Measurements from ENCODE around the gene P2RX4. TPM values are rescaled to one million over a fixed set of nuclear protein-coding genes. Genes with fewer than 3 reads are reported as not detected.
"Not testable (repeated sequence)": the region's sequence is repeated elsewhere in the genome, so short reads cannot be mapped to it uniquely, and the experiment has no call there.

P2RX4 gene
- 10 to 100 TPM; 18.1 to 21.9 (median 21.6) TPM for total RNA-seq

GRCh38 chr12:121209624-121210572 lies at the start of gene P2RX4:
TSS of gene P2RX4 (plus strand) at chr12:121210129. CDS start at chr12:121210165, 36 bp downstream.
- peak; percentile 77 to 78 for ATAC-seq
- H3K27me3 Mint-ChIP-seq (ENCODE audit: low read depth), result no peaks in the 10 kb centered on the region
- DNase-seq, result peak; percentile 80
- H3K36me3 Mint-ChIP-seq (ENCODE audit: insufficient read depth), result peaks cover 3% of the 10 kb centered on the region
- peak within 1 kb of the TSS; percentile 83 for H3K4me3 Mint-ChIP-seq
- H3K9me3 Mint-ChIP-seq, result no peaks in the 10 kb centered on the region
- peaks cover 24% of the 10 kb centered on the region for H3K4me1 Mint-ChIP-seq (ENCODE audit: low read depth)

- Mint-ChIP-seq H3K9me3 (peaks cover 5% of the 10 kb centered on the region), H3K36me3 (ENCODE audit: insufficient read depth) (peaks cover 18% of the 10 kb centered on the region), H3K27me3 (ENCODE audit: low read depth) (no peaks in the 10 kb centered on the region)
Observed at GRCh38 chr12:121162384-121162783, 47.5 kb upstream of the P2RX4 start.

GRCh38 chr12:121162985-121163384 lies 46.9 kb upstream of the P2RX4 start:
- peaks cover 14% of the 10 kb centered on the region for H3K36me3 Mint-ChIP-seq (ENCODE audit: insufficient read depth)
- H3K4me3 Mint-ChIP-seq, result no peak overlapping the region
- no peak for DNase-seq
- no peaks in the 10 kb centered on the region for H3K4me1 Mint-ChIP-seq (ENCODE audit: low read depth)
- H3K27me3 Mint-ChIP-seq (ENCODE audit: low read depth), result no peaks in the 10 kb centered on the region
- ATAC-seq, result no peak
- peaks cover 4% of the 10 kb centered on the region for H3K9me3 Mint-ChIP-seq

More at GRCh38 chr12:121162384-121162783, 47.5 kb upstream of the P2RX4 start:
- DNase-seq, result no peak
- Mint-ChIP-seq H3K4me3 (no peak overlapping the region), H3K4me1 (ENCODE audit: low read depth) (no peaks in the 10 kb centered on the region)
- no peak for ATAC-seq

GRCh38 chr12:121164839-121165238 lies 45.1 kb upstream of the P2RX4 start:
- H3K4me1 Mint-ChIP-seq (ENCODE audit: low read depth); H3K27me3 Mint-ChIP-seq (ENCODE audit: low read depth); ATAC-seq; H3K36me3 Mint-ChIP-seq (ENCODE audit: insufficient read depth); H3K9me3 Mint-ChIP-seq; H3K4me3 Mint-ChIP-seq; DNase-seq: not testable (repeated sequence)

- Mint-ChIP-seq H3K4me1 (ENCODE audit: low read depth) (no peaks in the 10 kb centered on the region), H3K9me3 (no peaks in the 10 kb centered on the region), H3K27me3 (ENCODE audit: low read depth) (no peaks in the 10 kb centered on the region), H3K4me3 (no peak overlapping the region), H3K36me3 (ENCODE audit: insufficient read depth) (peaks cover 10% of the 10 kb centered on the region)
- ATAC-seq (no peak), DNase-seq (no peak)
Observed at GRCh38 chr12:121165316-121165715, 44.6 kb upstream of the P2RX4 start.

GRCh38 chr12:121166356-121166755 lies 43.6 kb upstream of the P2RX4 start:
- no peaks in the 10 kb centered on the region for H3K9me3 Mint-ChIP-seq
- DNase-seq (no peak), ATAC-seq (no peak)
- H3K4me1 Mint-ChIP-seq (ENCODE audit: low read depth), result no peaks in the 10 kb centered on the region
- H3K4me3 Mint-ChIP-seq, result no peak overlapping the region
- peaks cover 13% of the 10 kb centered on the region for H3K36me3 Mint-ChIP-seq (ENCODE audit: insufficient read depth)
- H3K27me3 Mint-ChIP-seq (ENCODE audit: low read depth), result no peaks in the 10 kb centered on the region

- H3K9me3 Mint-ChIP-seq, result no peaks in the 10 kb centered on the region
- no peaks in the 10 kb centered on the region for H3K27me3 Mint-ChIP-seq (ENCODE audit: low read depth)
- H3K4me3 Mint-ChIP-seq, result no peak overlapping the region
- H3K36me3 Mint-ChIP-seq (ENCODE audit: insufficient read depth), result peaks cover 13% of the 10 kb centered on the region
- ATAC-seq, result no peak
- no peaks in the 10 kb centered on the region for H3K4me1 Mint-ChIP-seq (ENCODE audit: low read depth)
- no peak for DNase-seq
Observed at GRCh38 chr12:121167232-121167820, 42.6 kb upstream of the P2RX4 start.

- H3K27me3 Mint-ChIP-seq (ENCODE audit: low read depth), result no peaks in the 10 kb centered on the region
- H3K4me3 Mint-ChIP-seq, result no peak overlapping the region
- no peaks in the 10 kb centered on the region for H3K9me3 Mint-ChIP-seq
- no peaks in the 10 kb centered on the region for H3K4me1 Mint-ChIP-seq (ENCODE audit: low read depth)
- DNase-seq (no peak), ATAC-seq (no peak)
- H3K36me3 Mint-ChIP-seq (ENCODE audit: insufficient read depth), result peaks cover 12% of the 10 kb centered on the region
Observed at GRCh38 chr12:121167951-121168350, 42.0 kb upstream of the P2RX4 start.

GRCh38 chr12:121170151-121170550 lies 39.8 kb upstream of the P2RX4 start:
- ATAC-seq, result no peak
- H3K9me3 Mint-ChIP-seq, result no peaks in the 10 kb centered on the region

GRCh38 chr12:121170611-121171260 lies 39.2 kb upstream of the P2RX4 start:
- Mint-ChIP-seq H3K27me3 (ENCODE audit: low read depth) (no peaks in the 10 kb centered on the region), H3K36me3 (ENCODE audit: insufficient read depth) (peaks cover 9% of the 10 kb centered on the region), H3K4me1 (ENCODE audit: low read depth) (no peaks in the 10 kb centered on the region), H3K4me3 (no peak overlapping the region), H3K9me3 (no peaks in the 10 kb centered on the region)
- DNase-seq (no peak), ATAC-seq (no peak)

More at GRCh38 chr12:121170151-121170550, 39.8 kb upstream of the P2RX4 start:
- DNase-seq, result no peak
- H3K27me3 Mint-ChIP-seq (ENCODE audit: low read depth), result no peaks in the 10 kb centered on the region
- no peak overlapping the region for H3K4me3 Mint-ChIP-seq
- H3K36me3 Mint-ChIP-seq (ENCODE audit: insufficient read depth), result peaks cover 9% of the 10 kb centered on the region
- H3K4me1 Mint-ChIP-seq (ENCODE audit: low read depth), result no peaks in the 10 kb centered on the region

GRCh38 chr12:121172145-121172544 lies 37.8 kb upstream of the P2RX4 start:
- ATAC-seq (no peak), DNase-seq (no peak)
- no peaks in the 10 kb centered on the region for H3K4me1 Mint-ChIP-seq (ENCODE audit: low read depth)
- no peak overlapping the region for H3K4me3 Mint-ChIP-seq
- peaks cover 10% of the 10 kb centered on the region for H3K36me3 Mint-ChIP-seq (ENCODE audit: insufficient read depth)
- H3K27me3 Mint-ChIP-seq (ENCODE audit: low read depth), result no peaks in the 10 kb centered on the region
- no peaks in the 10 kb centered on the region for H3K9me3 Mint-ChIP-seq

- no peaks in the 10 kb centered on the region for H3K27me3 Mint-ChIP-seq (ENCODE audit: low read depth)
- no peaks in the 10 kb centered on the region for H3K9me3 Mint-ChIP-seq
- H3K4me3 Mint-ChIP-seq, result no peak overlapping the region
Observed at GRCh38 chr12:121175383-121176119, 34.4 kb upstream of the P2RX4 start.

GRCh38 chr12:121176826-121177529 lies 33.0 kb upstream of the P2RX4 start:
- Mint-ChIP-seq H3K4me1 (ENCODE audit: low read depth) (no peaks in the 10 kb centered on the region), H3K9me3 (no peaks in the 10 kb centered on the region), H3K27me3 (ENCODE audit: low read depth) (no peaks in the 10 kb centered on the region), H3K4me3 (no peak overlapping the region), H3K36me3 (ENCODE audit: insufficient read depth) (peaks cover 9% of the 10 kb centered on the region)
- DNase-seq (no peak), ATAC-seq (no peak)

More at GRCh38 chr12:121175383-121176119, 34.4 kb upstream of the P2RX4 start:
- no peak for DNase-seq
- Mint-ChIP-seq H3K36me3 (ENCODE audit: insufficient read depth) (peaks cover 10% of the 10 kb centered on the region), H3K4me1 (ENCODE audit: low read depth) (no peaks in the 10 kb centered on the region)
- ATAC-seq, result no peak

All from activated T-cell treated with anti-CD3 and anti-CD28 coated beads, Interleukin-2, amount 50 U/mL, for 4 hours (primary cell).